ENCODE measurements around the gene RNF7.

DNA sequence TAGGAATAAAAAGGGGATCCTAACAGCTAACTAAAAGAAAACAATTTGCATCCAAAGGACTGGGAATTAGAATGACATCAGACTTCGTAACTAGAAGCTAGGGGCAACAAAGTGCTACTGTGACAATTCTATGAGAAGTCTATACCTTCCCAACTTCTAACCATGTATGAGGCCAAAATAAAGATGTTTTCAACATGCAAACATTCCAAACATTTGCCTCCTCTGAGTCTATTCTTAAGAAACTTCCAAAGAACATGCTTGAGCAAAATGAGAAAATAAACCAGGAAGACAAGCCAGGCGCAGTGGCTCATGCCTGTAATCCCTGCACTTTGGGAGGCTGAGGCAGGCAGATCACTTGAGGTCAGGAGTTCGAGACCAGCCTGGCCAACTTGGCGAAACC is 13.1 kb upstream of the RNF7 start:
- TF ChIP-seq POLR2A (IDR thresholded peaks at IDR 0.05): no peak
- TF ChIP-seq, protein P1, sequence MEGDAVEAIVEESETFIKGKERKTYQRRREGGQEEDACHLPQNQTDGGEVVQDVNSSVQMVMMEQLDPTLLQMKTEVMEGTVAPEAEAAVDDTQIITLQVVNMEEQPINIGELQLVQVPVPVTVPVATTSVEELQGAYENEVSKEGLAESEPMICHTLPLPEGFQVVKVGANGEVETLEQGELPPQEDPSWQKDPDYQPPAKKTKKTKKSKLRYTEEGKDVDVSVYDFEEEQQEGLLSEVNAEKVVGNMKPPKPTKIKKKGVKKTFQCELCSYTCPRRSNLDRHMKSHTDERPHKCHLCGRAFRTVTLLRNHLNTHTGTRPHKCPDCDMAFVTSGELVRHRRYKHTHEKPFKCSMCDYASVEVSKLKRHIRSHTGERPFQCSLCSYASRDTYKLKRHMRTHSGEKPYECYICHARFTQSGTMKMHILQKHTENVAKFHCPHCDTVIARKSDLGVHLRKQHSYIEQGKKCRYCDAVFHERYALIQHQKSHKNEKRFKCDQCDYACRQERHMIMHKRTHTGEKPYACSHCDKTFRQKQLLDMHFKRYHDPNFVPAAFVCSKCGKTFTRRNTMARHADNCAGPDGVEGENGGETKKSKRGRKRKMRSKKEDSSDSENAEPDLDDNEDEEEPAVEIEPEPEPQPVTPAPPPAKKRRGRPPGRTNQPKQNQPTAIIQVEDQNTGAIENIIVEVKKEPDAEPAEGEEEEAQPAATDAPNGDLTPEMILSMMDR (IDR thresholded peaks at IDR 0.05): no peak
- TF ChIP-seq POLR2AphosphoS5 (IDR thresholded peaks at IDR 0.05): no peak

Measured in transverse colon (tissue), 4 donors.